ENCODE measurements around the gene PDZK1.

DNA sequence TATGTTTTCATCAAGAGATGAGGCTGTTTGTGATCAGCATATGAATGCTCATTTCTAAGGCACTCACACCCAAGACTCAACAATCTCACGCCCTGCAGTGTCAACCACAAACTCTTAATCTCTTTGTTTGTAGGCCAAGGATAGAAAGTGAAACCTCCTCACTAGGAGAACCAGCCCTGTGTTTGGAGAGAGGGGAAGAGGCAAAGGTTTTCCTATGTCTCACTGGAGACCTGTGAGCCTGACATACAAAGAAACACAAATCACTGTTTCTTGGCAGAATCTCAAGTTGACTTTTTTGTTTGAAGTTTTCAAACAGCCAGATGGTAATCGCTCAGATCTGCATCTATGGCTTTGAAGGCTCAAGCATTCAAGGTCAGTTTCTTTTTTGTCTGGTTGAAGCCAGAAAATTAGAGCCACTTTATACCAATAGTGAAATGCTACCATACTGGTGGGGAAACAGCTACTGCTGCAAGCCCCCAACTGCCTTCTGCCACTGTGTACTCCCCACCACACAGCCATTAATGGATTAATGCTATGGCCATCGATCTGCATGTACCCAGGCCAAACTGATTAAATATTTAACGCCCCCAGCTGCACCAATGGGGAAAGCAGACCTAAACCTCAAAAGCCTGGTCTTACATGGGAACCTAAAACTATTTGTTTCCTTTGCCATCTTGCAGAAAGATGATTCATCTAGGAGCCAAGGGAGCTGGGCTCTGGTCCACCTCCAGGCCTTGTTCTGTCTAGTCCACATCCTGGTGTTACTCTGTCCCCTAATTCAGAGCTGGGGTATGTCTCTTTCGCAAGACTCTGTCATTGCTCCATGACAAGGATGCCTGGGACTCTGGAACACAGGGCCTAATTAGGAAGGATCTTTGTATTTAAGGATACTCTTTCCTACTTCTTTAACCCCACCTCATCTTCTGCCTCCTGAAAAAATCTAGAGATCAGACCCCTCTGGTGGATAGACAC, 16.3 kb downstream of the PDZK1 start:
- TF ChIP-seq CTCF (IDR thresholded peaks at IDR 0.05) (no peak), POLR2A (IDR thresholded peaks at IDR 0.05) (peak in 1 of 2 donors; percentile 17)
